Measurements from ENCODE around the gene ATP2B2. TPM values are rescaled to one million over a fixed set of nuclear protein-coding genes. Genes with fewer than 3 reads are reported as not detected.

ATP2B2 gene
- total and polyA plus RNA-seq, 2 of the 8 experiments (the other 6 are each of a cell fraction or from before 2014, with no cell fraction given), result 0.14 to 1.2 TPM

GRCh38 chr3:10417847-10418246, 87.5 kb downstream of the ATP2B2 start:
- Histone ChIP-seq H3K9me3 (ENCODE audit: insufficient read depth in 2 of 2, low read depth in 1 of 2, low read length in 1 of 2) (no peaks in the 10 kb centered on the region), H2BK15ac (ENCODE audit: low read length) (no peak overlapping the region; the same call in 1 of the 2 replicates), H3K4me1 (replicated peaks in 1 of 4; ENCODE audit: control insufficient read depth in 3 of 4, insufficient read depth in 4 of 4, low read length in 3 of 4) (no peaks in the 10 kb centered on the region), H4K20me1 (replicated peaks in 1 of 2; ENCODE audit: control insufficient read depth in 1 of 2, insufficient read depth in 2 of 2, low read length in 2 of 2) (no peaks in the 10 kb centered on the region), H2BK5ac (ENCODE audit: low read depth, low read length) (no peak overlapping the region), H2BK12ac (ENCODE audit: low read depth, low read length) (no peak overlapping the region), H2AFZ (ENCODE audit: low read length) (no peak overlapping the region), H3K27me3 (replicated peaks in 1 of 4; ENCODE audit: control insufficient read depth in 3 of 4, extremely low read depth in 1 of 4, insufficient read depth in 3 of 4, low read length in 3 of 4) (no peaks in the 10 kb centered on the region), H3K23ac (ENCODE audit: insufficient read length) (no peak overlapping the region), H3K36me3 (ENCODE audit: control insufficient read depth in 2 of 4, insufficient read depth in 4 of 4, low read length in 3 of 4) (no peaks in the 10 kb centered on the region), H2AK5ac (ENCODE audit: low read depth, low read length) (no peak overlapping the region), H3K27ac (ENCODE audit: low read depth, low read length) (no peak overlapping the region), H3K9ac (replicated peaks in 1 of 4; ENCODE audit: extremely low read depth in 1 of 4, low read depth in 3 of 4, low read length in 3 of 4) (no peak overlapping the region), H3K79me1 (ENCODE audit: low read depth, low read length) (no peaks in the 10 kb centered on the region), H3K4me2 (ENCODE audit: insufficient read depth in 1 of 2, low read depth in 2 of 2, low read length in 2 of 2) (no peak overlapping the region), H3K14ac (ENCODE audit: insufficient read length) (no peak overlapping the region), H4K5ac (ENCODE audit: insufficient read length, low read depth, low read length) (no peak overlapping the region), H4K8ac (ENCODE audit: extremely low read depth, insufficient read depth, low read length) (no peak overlapping the region), H3K4me3 (ENCODE audit: extremely low read depth in 1 of 4, insufficient read depth in 2 of 4, low read depth in 3 of 4, low read length in 4 of 4) (no peak overlapping the region), H2BK120ac (replicated peaks; ENCODE audit: low read depth, low read length) (no peak overlapping the region), H3K56ac (replicated peaks; ENCODE audit: insufficient read length, low read depth, low read length) (no peak overlapping the region), H3K23me2 (ENCODE audit: low read depth, low read length) (no peaks in the 10 kb centered on the region; the same call in 1 of the 2 replicates), H4K91ac (replicated peaks; ENCODE audit: insufficient read length, low read length) (no peak overlapping the region), H3K18ac (ENCODE audit: extremely low read depth, low read length) (no peak overlapping the region), H3K79me2 (ENCODE audit: control insufficient read depth in 1 of 2, insufficient read depth in 2 of 2, low read length in 2 of 2) (no peaks in the 10 kb centered on the region), H2BK20ac (ENCODE audit: low read length) (no peak overlapping the region), H3K4ac (replicated peaks; ENCODE audit: insufficient read length, low read depth, low read length) (no peak overlapping the region)
- FAIRE-seq, result no peak
- ChIA-PET POLR2A (ENCODE audit: partially characterized antibody) (interaction anchor here (1.0 kb wide), 1 partner anchor 8 kb away, joined by 3 read pairs; no protein-coding TSS in a partner anchor), CTCF (ENCODE audit: partially characterized antibody) (interaction anchor here (0.6 to 8.9 kb wide), 18 partner anchors 14 to 321 kb away, joined by 3 to 46 read pairs (median 3); partner anchors contain the start of gene IRAK2)
- no peak for DNase-seq (ENCODE audit: low read depth in 1 of 2, low spot score in 2 of 2)
- TF ChIP-seq TAF7 (optimal IDR thresholded peaks at IDR 0.05; ENCODE audit: borderline replicate concordance, low read depth, low read length), result no peak
- TF ChIP-seq CTCF (IDR thresholded peaks at IDR 0.05; ENCODE audit: control extremely low read depth in 1 of 3, insufficient read depth in 1 of 3, low read depth in 1 of 3, low read length in 3 of 3), result peak in 2 of 3 experiments; percentile 39 to 41; a peak in 3 of 4 replicates
- TF ChIP-seq TAF1 (IDR thresholded peaks at IDR 0.05; ENCODE audit: low read depth, low read length), result no peak
- peak; percentile 62 to 66 for TF ChIP-seq RAD21 (IDR thresholded peaks at IDR 0.05 in 1 of 2, conservative IDR thresholded peaks at IDR 0.05 in 1 of 2; ENCODE audit: low read depth in 2 of 2, low read length in 2 of 2)
- WGBS, 2 experiments (ENCODE audit: extremely low coverage in 1 of 2, insufficient coverage in 1 of 2, insufficient read length in 1 of 2, insufficient replicate concordance in 2 of 2, low coverage in 1 of 2, low lambda C conversion rate in 2 of 2, missing lambda C conversion rate in 1 of 2), result 87% methylated on average over 2 of the region's 2 CpGs; no CpG with 5 or more reads in 1 of the 2 experiments

Measured in H1 (cell line).